GM23248 (cell line): ENCODE results near the gene HHATL.

ENCODE experiments used
- EZH2 ChIP-seq: fragments of 200-600 bp; sonication (generic); IDR thresholded peaks from 2 replicates; pipeline ENCODE4 v1.6.1; 2018; ENCODE audit warnings: antibody characterized with exemption, mild to moderate bottlenecking; ENCODE audit not compliant: insufficient read depth, poor library complexity, severe bottlenecking
- EZH2phosphoT487 ChIP-seq: fragments of 200-600 bp; sonication (generic); IDR thresholded peaks from 2 replicates; pipeline ENCODE4 v1.6.1; 2018; ENCODE audit warnings: antibody characterized with exemption, moderate library complexity, mild to moderate bottlenecking, low read depth; ENCODE audit not compliant: insufficient read depth

GRCh38 chr3:42702982-42703694 lies 540 bp upstream of the HHATL start:
- TF ChIP-seq EZH2phosphoT487 (no peak), EZH2 (no peak)
